ENCODE data around the gene SEL1L3.

The SEL1L3 gene

DNA sequence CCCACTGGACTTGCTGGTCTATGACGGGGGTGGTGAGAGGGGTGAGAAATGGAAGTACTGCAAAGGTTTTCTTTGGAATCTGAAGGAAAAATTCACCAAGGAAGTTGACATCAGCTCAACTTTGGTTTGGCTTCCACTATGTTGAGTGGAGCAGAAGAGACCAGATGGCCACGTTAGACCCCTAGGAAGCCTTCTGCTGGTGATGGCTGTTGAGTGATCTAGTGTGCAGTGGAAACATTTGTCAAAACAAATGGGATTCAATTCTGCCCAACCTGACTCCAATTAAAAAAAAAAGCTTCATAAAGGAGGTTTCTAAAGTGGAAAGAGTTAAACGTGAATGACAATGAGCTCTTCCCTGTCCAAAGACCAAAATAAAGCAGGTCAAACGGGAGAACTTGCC is 25.7 kb downstream of the SEL1L3 start:
- no peak overlapping the region for H3K4me3 ChIP-seq (ENCODE audit: low read depth, low read length)
- DNase-seq, result no peak
- no peak overlapping the region for H3K27ac ChIP-seq
- TF ChIP-seq, protein P1, sequence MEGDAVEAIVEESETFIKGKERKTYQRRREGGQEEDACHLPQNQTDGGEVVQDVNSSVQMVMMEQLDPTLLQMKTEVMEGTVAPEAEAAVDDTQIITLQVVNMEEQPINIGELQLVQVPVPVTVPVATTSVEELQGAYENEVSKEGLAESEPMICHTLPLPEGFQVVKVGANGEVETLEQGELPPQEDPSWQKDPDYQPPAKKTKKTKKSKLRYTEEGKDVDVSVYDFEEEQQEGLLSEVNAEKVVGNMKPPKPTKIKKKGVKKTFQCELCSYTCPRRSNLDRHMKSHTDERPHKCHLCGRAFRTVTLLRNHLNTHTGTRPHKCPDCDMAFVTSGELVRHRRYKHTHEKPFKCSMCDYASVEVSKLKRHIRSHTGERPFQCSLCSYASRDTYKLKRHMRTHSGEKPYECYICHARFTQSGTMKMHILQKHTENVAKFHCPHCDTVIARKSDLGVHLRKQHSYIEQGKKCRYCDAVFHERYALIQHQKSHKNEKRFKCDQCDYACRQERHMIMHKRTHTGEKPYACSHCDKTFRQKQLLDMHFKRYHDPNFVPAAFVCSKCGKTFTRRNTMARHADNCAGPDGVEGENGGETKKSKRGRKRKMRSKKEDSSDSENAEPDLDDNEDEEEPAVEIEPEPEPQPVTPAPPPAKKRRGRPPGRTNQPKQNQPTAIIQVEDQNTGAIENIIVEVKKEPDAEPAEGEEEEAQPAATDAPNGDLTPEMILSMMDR (IDR thresholded peaks at IDR 0.05; ENCODE audit: low read depth, low read length), result no peak
- H3K36me3 ChIP-seq, result peaks cover 7% of the 10 kb centered on the region; the same call in 1 of the 2 replicates
- H3K27me3 ChIP-seq (ENCODE audit: insufficient read depth, low read depth, severe bottlenecking), result no peaks in the 10 kb centered on the region
- H3K9me3 ChIP-seq (ENCODE audit: severe bottlenecking), result no peaks in the 10 kb centered on the region

- DNase-seq, result no peak
- no peaks in the 10 kb centered on the region for H3K27me3 ChIP-seq (ENCODE audit: insufficient read depth, low read depth, severe bottlenecking)
- H3K9me3 ChIP-seq (ENCODE audit: severe bottlenecking), result no peaks in the 10 kb centered on the region
- peaks cover 7% of the 10 kb centered on the region for H3K36me3 ChIP-seq
- H3K27ac ChIP-seq, result peak overlapping the region; percentile 42; the same call in 1 of the 2 replicates
- no peak overlapping the region for H3K4me3 ChIP-seq (ENCODE audit: low read depth, low read length)
- TF ChIP-seq, protein P1 (IDR thresholded peaks at IDR 0.05; ENCODE audit: low read depth, low read length), result no peak
Observed at GRCh38 chr4:25835384-25835783, 27.4 kb downstream of the SEL1L3 start.

DNA sequence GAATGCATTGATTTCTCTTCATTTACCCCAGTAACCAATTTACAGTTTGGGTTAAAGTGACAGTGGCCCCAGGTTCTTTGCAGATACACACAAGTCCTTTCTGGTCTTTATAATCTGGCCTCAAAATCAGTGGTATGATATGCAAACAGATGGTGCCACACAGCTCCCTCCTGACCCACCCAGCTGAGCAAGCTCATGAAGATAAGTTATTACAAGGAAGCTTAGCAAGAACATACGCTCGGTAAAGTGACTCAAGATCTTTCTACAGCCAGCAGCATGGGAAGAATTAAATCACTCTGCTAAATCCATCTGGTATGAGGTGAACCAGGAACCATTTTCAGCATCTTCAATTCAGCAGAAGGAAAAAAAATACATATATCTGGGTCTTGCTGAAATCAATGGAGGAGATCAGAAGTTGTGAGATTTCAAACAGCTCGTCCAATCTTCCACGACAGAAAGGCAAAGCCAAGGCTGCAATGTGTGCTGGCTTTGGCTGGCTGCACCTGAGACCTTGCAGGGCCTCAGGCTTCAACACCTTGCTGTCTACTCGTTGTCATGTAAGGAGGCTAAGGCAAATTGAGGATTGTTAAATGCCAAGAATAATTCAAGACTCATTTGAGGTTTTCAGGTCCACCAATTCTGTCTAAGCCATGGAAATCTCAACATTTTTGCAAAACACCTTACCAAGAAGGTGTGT is 28.2 kb downstream of the SEL1L3 start:
- TF ChIP-seq, protein P1 (IDR thresholded peaks at IDR 0.05; ENCODE audit: low read depth, low read length), result no peak
- DNase-seq, result peak; percentile 75
- H3K27ac ChIP-seq, result peak overlapping the region; percentile 42
- H3K4me3 ChIP-seq (ENCODE audit: low read depth, low read length), result no peak overlapping the region
- peaks cover 7% of the 10 kb centered on the region for H3K36me3 ChIP-seq
- no peaks in the 10 kb centered on the region for H3K27me3 ChIP-seq (ENCODE audit: insufficient read depth, low read depth, severe bottlenecking)
- no peaks in the 10 kb centered on the region for H3K9me3 ChIP-seq (ENCODE audit: severe bottlenecking)

DNA sequence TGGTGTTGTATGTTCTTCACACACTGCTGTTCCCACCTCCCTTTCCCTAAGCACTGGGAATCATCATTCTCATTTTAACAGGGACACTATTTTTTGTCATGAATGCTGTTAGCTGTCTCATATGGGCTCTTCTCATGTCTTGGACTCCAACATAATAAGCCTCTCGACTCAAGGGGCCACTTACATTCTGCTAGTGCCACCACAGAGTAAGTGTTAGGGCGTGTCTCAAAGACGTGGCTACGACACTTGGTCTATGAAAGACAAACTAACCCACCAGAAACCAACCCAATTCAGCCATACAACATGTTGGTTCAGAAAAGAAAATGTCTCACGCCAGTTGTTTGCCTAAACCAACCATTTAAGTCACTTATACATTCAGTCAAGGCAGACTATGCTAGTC is 32.2 kb downstream of the SEL1L3 start:
- no peak for DNase-seq
- TF ChIP-seq, protein P1 (IDR thresholded peaks at IDR 0.05; ENCODE audit: low read depth, low read length), result no peak

GRCh38 chr4:25827897-25828296 is 34.9 kb downstream of the SEL1L3 start:
- H3K9me3 ChIP-seq (ENCODE audit: severe bottlenecking), result no peaks in the 10 kb centered on the region
- H3K27me3 ChIP-seq (ENCODE audit: insufficient read depth, low read depth, severe bottlenecking), result no peaks in the 10 kb centered on the region
- peak overlapping the region; percentile 70 for H3K27ac ChIP-seq
- peaks cover 7% of the 10 kb centered on the region for H3K36me3 ChIP-seq
- DNase-seq, result peak; percentile 78
- H3K4me3 ChIP-seq (ENCODE audit: low read depth, low read length), result no peak overlapping the region
- TF ChIP-seq, protein P1 (IDR thresholded peaks at IDR 0.05; ENCODE audit: low read depth, low read length), result no peak

More for the DNA sequence above, 32.2 kb downstream of the SEL1L3 start:
- Histone ChIP-seq H3K27ac (no peak overlapping the region), H3K9me3 (ENCODE audit: severe bottlenecking) (no peaks in the 10 kb centered on the region), H3K27me3 (ENCODE audit: insufficient read depth, low read depth, severe bottlenecking) (no peaks in the 10 kb centered on the region), H3K4me3 (ENCODE audit: low read depth, low read length) (no peak overlapping the region), H3K36me3 (peaks cover 7% of the 10 kb centered on the region)

DNA sequence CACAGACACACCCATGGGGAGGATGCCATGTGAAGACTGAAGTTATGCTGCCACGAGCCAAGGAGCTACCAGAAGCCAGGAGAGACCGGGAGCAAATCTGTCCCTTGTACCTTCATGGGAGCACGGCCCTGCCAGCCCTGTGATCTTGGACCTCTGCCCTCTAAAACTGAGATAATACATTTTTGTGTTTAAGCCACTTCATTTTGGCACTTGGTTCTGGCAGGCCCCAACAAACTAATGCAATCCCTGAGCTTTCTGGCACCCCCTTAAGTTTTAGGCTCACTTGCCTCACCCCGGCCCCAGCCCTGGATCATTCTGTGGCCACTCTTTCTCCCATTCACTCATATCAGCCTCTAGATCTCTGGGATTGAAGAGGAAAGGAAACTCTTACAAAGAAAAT is 35.4 kb downstream of the SEL1L3 start:
- Histone ChIP-seq H3K4me3 (ENCODE audit: low read depth, low read length) (no peak overlapping the region), H3K27ac (peak overlapping the region; percentile 70), H3K27me3 (ENCODE audit: insufficient read depth, low read depth, severe bottlenecking) (no peaks in the 10 kb centered on the region), H3K36me3 (peaks cover 2% of the 10 kb centered on the region), H3K9me3 (ENCODE audit: severe bottlenecking) (no peaks in the 10 kb centered on the region)
- no peak for DNase-seq
- TF ChIP-seq, protein P1 (IDR thresholded peaks at IDR 0.05; ENCODE audit: low read depth, low read length), result no peak

Measured in WERI-Rb-1 (cell line).